Ammon's horn (tissue), 1 donor: Measurements from ENCODE around the gene KCNB1.

Experiments
- DNase-seq: peaks from one replicate; pipeline ENCODE4 v3.0.0-alpha.2; 2016; ENCODE audit warnings: low spot score

Gene KCNB1

GRCh38 chr20:49497398-49497669, 14.9 kb upstream of the KCNB1 start:
- no peak for DNase-seq

- DNase-seq = no peak
Measured at GRCh38 chr20:49496553-49497397, 14.3 kb upstream of the KCNB1 start.

- no peak for DNase-seq
Measured at GRCh38 chr20:49496043-49496442, 13.6 kb upstream of the KCNB1 start.

GRCh38 chr20:49490689-49491088, 8.2 kb upstream of the KCNB1 start:
- no peak for DNase-seq

- DNase-seq = no peak
Measured at GRCh38 chr20:49489688-49490087, 7.2 kb upstream of the KCNB1 start.

- DNase-seq = no peak
Measured at GRCh38 chr20:49486064-49486463, 3.6 kb upstream of the KCNB1 start.

GRCh38 chr20:49485563-49485962, 3.1 kb upstream of the KCNB1 start:
- DNase-seq = no peak

GRCh38 chr20:49484180-49485140, 2.0 kb upstream of the KCNB1 start:
- peak; percentile 83 for DNase-seq

GRCh38 chr20:49483696-49484123, 1.2 kb upstream of the KCNB1 start:
- no peak for DNase-seq

- DNase-seq = no peak
Measured at GRCh38 chr20:49483018-49483695, 689 bp upstream of the KCNB1 start.

- DNase-seq = no peak
Measured at GRCh38 chr20:49482173-49482572, 295 bp downstream of the KCNB1 start.

GRCh38 chr20:49481116-49481515, 1.4 kb downstream of the KCNB1 start:
- DNase-seq = no peak

- DNase-seq = no peak
Measured at GRCh38 chr20:49480236-49480635, 2.2 kb downstream of the KCNB1 start.

GRCh38 chr20:49479785-49480184, 2.7 kb downstream of the KCNB1 start:
- no peak for DNase-seq

- DNase-seq = no peak
Measured at GRCh38 chr20:49478754-49479689, 3.4 kb downstream of the KCNB1 start.

GRCh38 chr20:49478266-49478665, 4.2 kb downstream of the KCNB1 start:
- DNase-seq = no peak

GRCh38 chr20:49477200-49477599, 5.3 kb downstream of the KCNB1 start:
- no peak for DNase-seq

- DNase-seq = no peak
Measured at GRCh38 chr20:49476016-49476355, 6.5 kb downstream of the KCNB1 start.

- no peak for DNase-seq
Measured at GRCh38 chr20:49475292-49476015, 7.0 kb downstream of the KCNB1 start.

- no peak for DNase-seq
Measured at GRCh38 chr20:49471397-49471796, 11.1 kb downstream of the KCNB1 start.

- DNase-seq = no peak
Measured at GRCh38 chr20:49470922-49471321, 11.5 kb downstream of the KCNB1 start.
